A673 (cell line): ENCODE results near the gene BTBD6.

ENCODE experiments used
- CTCF ChIP-seq: fragments of 300-800, 200-600 bp; sonication (generic); conservative IDR thresholded peaks from 2 replicates; pipeline ENCODE4 v1.5.1; 2017; ENCODE audit warnings: low read depth, mild to moderate bottlenecking, antibody characterized with exemption, low read length, moderate library complexity, mixed read lengths
- EZH2 ChIP-seq: fragments of 200-600 bp; sonication (generic); IDR thresholded peaks from 2 replicates; pipeline ENCODE4 v1.6.1; 2017; ENCODE audit warnings: borderline replicate concordance, low read depth, mild to moderate bottlenecking, mixed read lengths, antibody characterized with exemption, low read length; ENCODE audit not compliant: poor library complexity, severe bottlenecking

GRCh38 chr14:105214324-105214915, 33.9 kb upstream of the BTBD6 start:
- TF ChIP-seq CTCF (no peak), EZH2 (no peak)
